ENCODE results near the gene STK25. TPM values are rescaled to one million over a fixed set of nuclear protein-coding genes. Genes with fewer than 3 reads are reported as not detected.
A peak's percentile ranks its signal among the peaks of the same experiment; 100 is the strongest.

The STK25 gene
- total and polyA plus RNA-seq, 10 donors: 127 to 254 (median 172) TPM

DNA sequence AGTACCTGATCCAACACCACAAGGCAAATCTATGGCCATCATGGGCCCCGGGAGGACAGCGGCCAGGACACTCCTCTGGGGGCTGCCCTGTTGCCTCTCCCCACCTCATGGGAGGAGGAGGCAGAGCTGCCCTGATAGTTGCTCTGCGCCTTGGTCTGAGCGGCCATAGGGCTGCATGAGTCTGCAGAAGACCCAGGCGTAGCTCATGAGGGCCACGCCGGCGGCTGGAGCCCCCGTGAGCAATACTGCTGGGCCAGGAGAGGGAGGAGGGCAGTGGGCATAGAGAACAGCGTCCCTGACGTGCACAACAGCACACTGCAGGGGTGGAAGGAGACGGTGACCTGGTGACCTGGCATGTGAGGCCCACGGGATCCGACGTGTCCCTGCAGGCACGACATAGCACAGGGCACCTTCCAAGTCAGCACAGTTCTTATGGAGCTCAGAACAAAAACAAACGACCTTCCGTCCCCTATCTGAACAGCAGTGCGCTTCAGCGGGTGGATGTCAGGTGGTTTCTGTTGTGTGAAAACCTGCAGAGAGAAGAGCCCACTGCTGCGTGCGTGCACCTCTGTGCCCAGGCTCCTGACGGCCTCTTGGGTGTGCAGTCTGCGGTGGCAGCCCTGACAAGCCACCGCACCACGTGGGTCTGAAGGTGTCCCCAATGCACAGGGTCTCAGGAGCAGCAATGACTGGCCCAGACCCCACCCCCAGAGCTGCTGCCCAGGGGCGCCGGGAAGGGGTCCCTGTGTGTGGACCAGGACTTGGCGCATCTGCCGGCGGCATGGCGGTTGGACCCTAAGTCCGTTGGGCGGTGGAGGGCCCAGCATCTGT lies 13.0 kb downstream of the STK25 start:
- TF ChIP-seq POLR2A (IDR thresholded peaks at IDR 0.05) (no peak), POLR2AphosphoS5 (IDR thresholded peaks at IDR 0.05) (peak in 2 of 3 donors; percentile 3 to 47)
- H3K27ac ChIP-seq: no peak overlapping the region
- H3K4me3 ChIP-seq: no peak overlapping the region
- no peaks in the 10 kb centered on the region for H3K9me3 ChIP-seq
- no peaks in the 10 kb centered on the region for H3K4me1 ChIP-seq
- no peaks in the 10 kb centered on the region for H3K27me3 ChIP-seq (replicated peaks in 1 of 7)
- WGBS, 5 donors: 86 to 96% (median 91%) methylated on average over 30 to 34 of the region's 34 CpGs
- no peak for DNase-seq
- peaks cover 0 to 100% (median 57%) of the 10 kb centered on the region in 6 donors for H3K36me3 ChIP-seq
- intact Hi-C loops (cut with DNase I; ENCODE audit: low total_unique reads): no loop called here

DNA sequence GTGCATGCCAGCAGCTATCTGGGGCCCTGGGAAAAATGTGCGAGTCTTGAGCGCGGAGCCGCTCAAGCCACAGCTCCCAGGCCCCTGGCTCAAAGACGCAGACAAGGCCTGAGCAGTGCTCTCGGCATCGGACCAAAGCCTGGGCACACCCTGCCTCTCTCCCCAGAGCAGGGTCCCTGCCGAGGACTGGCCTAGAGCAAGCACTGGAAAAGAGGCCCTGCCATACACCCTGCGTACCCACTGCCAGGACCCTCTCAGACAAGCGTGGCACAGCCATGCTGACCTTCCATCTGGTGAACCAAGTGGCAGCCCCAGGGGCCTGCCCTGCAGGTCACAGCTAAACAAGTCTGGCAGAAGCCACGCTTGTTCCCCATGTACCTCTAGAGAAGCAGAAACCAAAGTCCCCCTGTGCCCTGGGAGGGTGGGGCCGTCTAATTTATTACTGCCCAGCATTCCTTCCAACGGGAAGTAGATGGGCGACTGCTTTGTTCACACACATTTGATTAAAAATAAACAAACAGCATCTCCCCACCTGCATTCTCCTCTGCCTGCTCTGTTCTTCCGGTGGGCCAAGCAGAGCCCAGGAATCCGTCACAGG lies 14.0 kb downstream of the STK25 start:
- H3K4me3 ChIP-seq: no peak overlapping the region
- no peaks in the 10 kb centered on the region for H3K27me3 ChIP-seq (replicated peaks in 1 of 7)
- H3K9me3 ChIP-seq: no peaks in the 10 kb centered on the region
- peaks cover 0 to 100% (median 59%) of the 10 kb centered on the region in 6 donors for H3K36me3 ChIP-seq
- H3K4me1 ChIP-seq: no peaks in the 10 kb centered on the region
- intact Hi-C loops (cut with DNase I; ENCODE audit: low total_unique reads): no loop called here
- 88 to 99% (median 89%) methylated on average over 14 to 16 of the region's 16 CpGs for WGBS, 5 donors
- no peak for DNase-seq
- TF ChIP-seq POLR2AphosphoS5 (IDR thresholded peaks at IDR 0.05): no peak
- TF ChIP-seq, protein P1, sequence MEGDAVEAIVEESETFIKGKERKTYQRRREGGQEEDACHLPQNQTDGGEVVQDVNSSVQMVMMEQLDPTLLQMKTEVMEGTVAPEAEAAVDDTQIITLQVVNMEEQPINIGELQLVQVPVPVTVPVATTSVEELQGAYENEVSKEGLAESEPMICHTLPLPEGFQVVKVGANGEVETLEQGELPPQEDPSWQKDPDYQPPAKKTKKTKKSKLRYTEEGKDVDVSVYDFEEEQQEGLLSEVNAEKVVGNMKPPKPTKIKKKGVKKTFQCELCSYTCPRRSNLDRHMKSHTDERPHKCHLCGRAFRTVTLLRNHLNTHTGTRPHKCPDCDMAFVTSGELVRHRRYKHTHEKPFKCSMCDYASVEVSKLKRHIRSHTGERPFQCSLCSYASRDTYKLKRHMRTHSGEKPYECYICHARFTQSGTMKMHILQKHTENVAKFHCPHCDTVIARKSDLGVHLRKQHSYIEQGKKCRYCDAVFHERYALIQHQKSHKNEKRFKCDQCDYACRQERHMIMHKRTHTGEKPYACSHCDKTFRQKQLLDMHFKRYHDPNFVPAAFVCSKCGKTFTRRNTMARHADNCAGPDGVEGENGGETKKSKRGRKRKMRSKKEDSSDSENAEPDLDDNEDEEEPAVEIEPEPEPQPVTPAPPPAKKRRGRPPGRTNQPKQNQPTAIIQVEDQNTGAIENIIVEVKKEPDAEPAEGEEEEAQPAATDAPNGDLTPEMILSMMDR (IDR thresholded peaks at IDR 0.05 in 8 of 11, conservative IDR thresholded peaks at IDR 0.05 in 3 of 11): no peak
- TF ChIP-seq POLR2A (IDR thresholded peaks at IDR 0.05): no peak
- no peak overlapping the region for H3K27ac ChIP-seq

DNA sequence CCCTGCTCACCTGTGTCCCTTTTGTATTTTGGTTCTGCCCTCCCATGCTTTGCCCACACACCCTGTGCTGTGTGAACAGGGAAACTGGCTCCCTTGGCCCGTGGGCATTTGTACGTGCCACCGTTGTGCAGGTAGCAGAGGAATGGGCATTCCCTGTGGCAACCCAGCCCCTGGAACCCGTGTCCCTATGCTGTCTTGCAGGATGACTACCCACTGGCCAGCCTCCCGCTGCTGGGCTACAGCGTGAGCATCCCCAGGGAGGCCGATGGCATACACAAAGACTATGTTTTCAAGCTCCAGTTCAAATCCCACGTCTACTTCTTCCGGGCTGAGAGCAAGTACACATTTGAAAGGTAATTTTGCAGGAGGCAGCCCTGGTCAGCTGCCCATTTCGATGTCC lies 15.3 kb downstream of the STK25 start:
- TF ChIP-seq POLR2A (IDR thresholded peaks at IDR 0.05): no peak
- TF ChIP-seq, protein P1 (IDR thresholded peaks at IDR 0.05 in 8 of 11, conservative IDR thresholded peaks at IDR 0.05 in 3 of 11): no peak
- TF ChIP-seq POLR2AphosphoS5 (IDR thresholded peaks at IDR 0.05): peak in 2 of 3 donors; percentile 25 to 27
- Histone ChIP-seq H3K27me3 (replicated peaks in 1 of 7) (no peaks in the 10 kb centered on the region), H3K9me3 (no peaks in the 10 kb centered on the region), H3K4me1 (no peaks in the 10 kb centered on the region), H3K4me3 (no peak overlapping the region), H3K36me3 (peaks cover 0 to 94% (median 48%) of the 10 kb centered on the region in 6 donors), H3K27ac (no peak overlapping the region)
- 89 to 97% (median 92%) methylated on average over 10 of the region's 10 CpGs for WGBS, 5 donors
- no peak for DNase-seq
- intact Hi-C loops (cut with DNase I; ENCODE audit: low total_unique reads): no loop called here

DNA sequence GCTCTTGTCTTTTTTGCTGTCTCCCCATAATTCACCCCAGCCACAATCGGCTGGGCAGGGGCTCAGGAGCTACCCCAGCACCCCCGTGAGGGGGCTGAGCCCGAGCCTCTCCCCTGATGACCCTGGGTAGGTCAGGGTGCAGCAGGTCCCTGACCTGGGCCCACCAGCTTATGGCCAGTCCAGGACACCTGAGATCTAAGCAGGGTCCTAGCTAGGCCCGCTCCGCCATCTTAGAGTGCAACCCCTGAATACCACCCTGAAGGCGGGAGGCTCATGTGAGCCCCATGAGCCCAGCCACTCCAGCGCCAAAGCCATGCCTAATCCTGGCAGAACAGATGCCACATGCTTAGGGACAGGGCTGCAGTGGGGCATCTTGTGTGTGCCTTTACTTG lies 16.2 kb downstream of the STK25 start:
- 88 to 100% (median 94%) methylated on average over 6 to 7 of the region's 7 CpGs for WGBS, 5 donors
- Histone ChIP-seq H3K4me1 (no peaks in the 10 kb centered on the region), H3K9me3 (no peaks in the 10 kb centered on the region), H3K27ac (no peak overlapping the region), H3K27me3 (replicated peaks in 1 of 7) (no peaks in the 10 kb centered on the region), H3K4me3 (no peak overlapping the region), H3K36me3 (peaks cover 0 to 86% (median 41%) of the 10 kb centered on the region in 6 donors)
- intact Hi-C loops (cut with DNase I; ENCODE audit: low total_unique reads): no loop called here
- no peak for DNase-seq
- TF ChIP-seq POLR2AphosphoS5 (IDR thresholded peaks at IDR 0.05): no peak
- TF ChIP-seq, protein P1 (IDR thresholded peaks at IDR 0.05 in 8 of 11, conservative IDR thresholded peaks at IDR 0.05 in 3 of 11): no peak
- no peak for TF ChIP-seq POLR2A (IDR thresholded peaks at IDR 0.05)
